GM12878 (cell line): Measurements from ENCODE around the gene PPM1A. TPM values are rescaled to one million over a fixed set of nuclear protein-coding genes. Genes with fewer than 3 reads are reported as not detected.

Experiments used
- CBX3 ChIP-seq: fragments of 200-600 bp; sonication (generic); IDR thresholded peaks from 2 replicates; pipeline ENCODE4 v1.6.1; 2016; ENCODE audit warnings: low read depth, borderline replicate concordance
- CHD1 ChIP-seq: IDR thresholded peaks from 2 replicates; pipeline ENCODE4 v1.6.1; 2012; ENCODE audit warnings: low read depth, low read length, improper control_type of control experiment
- CREB1 ChIP-seq: IDR thresholded peaks from 2 replicates; pipeline ENCODE4 v1.6.1; 2012; ENCODE audit warnings: low read depth, mild to moderate bottlenecking, inconsistent platforms
- EZH2 ChIP-seq: IDR thresholded peaks from 2 replicates; pipeline ENCODE4 v1.6.1; 2012; ENCODE audit warnings: low read depth, mild to moderate bottlenecking, control low read depth, inconsistent platforms, low read length, borderline replicate concordance; ENCODE audit not compliant: control insufficient read depth
- MAX ChIP-seq: IDR thresholded peaks from 2 replicates; pipeline ENCODE4 v1.6.1; 2012; ENCODE audit warnings: low read depth, low read length, improper control_type of control experiment
- NR2C2 ChIP-seq: IDR thresholded peaks from 2 replicates; pipeline ENCODE4 v1.6.1; 2011; ENCODE audit warnings: borderline replicate concordance, low read depth; ENCODE audit not compliant: control insufficient read depth, insufficient read length
- NRF1 ChIP-seq: conservative IDR thresholded peaks from 2 replicates; pipeline ENCODE4 v1.6.1; 2011; ENCODE audit warnings: mild to moderate bottlenecking, low read depth, low read length, improper control_type of control experiment
- PAX8 ChIP-seq: fragments of 450-650 bp; IDR thresholded peaks from 2 replicates; pipeline ENCODE4 v1.6.1; 2017; ENCODE audit warnings: mild to moderate bottlenecking, moderate library complexity
- POLR2AphosphoS5 ChIP-seq: IDR thresholded peaks from 2 replicates; pipeline ENCODE4 v1.6.1; 2011; ENCODE audit warnings: mild to moderate bottlenecking, low read length, inconsistent platforms
- RBBP5 ChIP-seq: fragments of 200-600 bp; sonication (generic); conservative IDR thresholded peaks from 2 replicates; pipeline ENCODE4 v1.6.1; 2016
- SMAD5 ChIP-seq: IDR thresholded peaks from 2 replicates; pipeline ENCODE4 v1.6.1; 2016; ENCODE audit warnings: antibody characterized with exemption, low read depth
- SP1 ChIP-seq: IDR thresholded peaks from one replicate; pipeline ENCODE4 v1.6.1; 2011; ENCODE audit warnings: low read depth, low read length
- SRF ChIP-seq, 2 experiments: IDR thresholded peaks; 2 replicates each; pipeline ENCODE4 v1.6.1; 2011; ENCODE audit warnings: low read depth in 2 of 2, low read length in 2 of 2, mild to moderate bottlenecking in 1 of 2, moderate library complexity in 1 of 2
- TAF1 ChIP-seq: IDR thresholded peaks from 2 replicates; pipeline ENCODE4 v1.6.1; 2011; ENCODE audit warnings: mild to moderate bottlenecking, low read depth, low read length, borderline replicate concordance
- ZBTB4 ChIP-seq: fragments of 450-650 bp; formaldehyde crosslinking; IDR thresholded peaks from 2 replicates; pipeline ENCODE4 v1.4.0; 2022; ENCODE audit warnings: mild to moderate bottlenecking, moderate library complexity
- ZNF24 ChIP-seq: fragments of 450-650 bp; IDR thresholded peaks from 2 replicates; pipeline ENCODE4 v1.6.1; 2017; ENCODE audit warnings: antibody characterized with exemption, mild to moderate bottlenecking
- polyA plus RNA-seq, 11 experiments: library from polyadenylated mRNA; depleted of rRNA in 4 of 11; unstranded in 6 of 11; stranded (reverse) in 5 of 11; fragments of >200 nt; fragmentation: Nextera tagmentation in 4 of 11; fragmentation: Illumina TruSeq in 1 of 11; extraction: Ambion mirVana in 4 of 11; extraction: Trizol in 1 of 11; gene quantifications; 1 replicate in 1 of 11; 2 replicates in 10 of 11; pipeline versions ENCODE4 v1.2.1 to v1.2.3, GENCODE V29; 2011 to 2016; ENCODE audit warnings: inconsistent platforms in 2 of 11, missing spikeins in 2 of 11, low read depth in 1 of 11
- total RNA-seq, 4 experiments: library from RNA; depleted of rRNA in 3 of 4; stranded (reverse); fragments of >200 nt in 3 of 4; fragmentation: Illumina TruSeq in 1 of 4; extraction: Trizol in 1 of 4; gene quantifications; 2 replicates each; pipeline versions ENCODE4 v1.2.1 to v1.2.3, GENCODE V29; 2013 to 2021

Gene PPM1A
- total and polyA plus RNA-seq, 10 of the 15 experiments (the other 5 are each of a cell fraction or from before 2014, with no cell fraction given), result 16.8 to 124 (median 47.0) TPM

- no peak for TF ChIP-seq CHD1
- TF ChIP-seq PAX8, result no peak
- no peak for TF ChIP-seq NRF1
- TF ChIP-seq ZBTB4 (CRISPR knock-in tag), result no peak
- no peak for TF ChIP-seq ZNF24
- TF ChIP-seq CBX3, result no peak
- TF ChIP-seq MAX, result no peak; the same call in 1 of the 2 replicates
- TF ChIP-seq RBBP5, result no peak
- no peak for TF ChIP-seq EZH2
- no peak for TF ChIP-seq CREB1
- TF ChIP-seq NR2C2, result no peak
- no peak for TF ChIP-seq SRF (IDR thresholded peaks at IDR 0.05; ENCODE audit: low read depth in 2 of 2, low read length in 2 of 2)
- TF ChIP-seq POLR2AphosphoS5, result peak; percentile 77
- TF ChIP-seq SP1, result no peak
- 0 out of 2 replicates have a peak, but pooled peaks have one; percentile 32 for TF ChIP-seq SMAD5
- TF ChIP-seq TAF1, result peak; percentile 52; the same call in 1 of the 2 replicates
These were observed 78.7 kb downstream of the PPM1A start (continued) for GRCh38 chr14:60327447-60328331.
